Ascending aorta (tissue), 2 donors: ENCODE results near the gene RSF1. TPM values are rescaled to one million over a fixed set of nuclear protein-coding genes. Genes with fewer than 3 reads are reported as not detected.
A peak's percentile ranks its signal among the peaks of the same experiment; 100 is the strongest.
"Not testable (repeated sequence)": the region's sequence is repeated elsewhere in the genome, so short reads cannot be mapped to it uniquely, and the experiment has no call there.

ENCODE experiments used
- DNase-seq, 2 donors: peaks; one replicate each; pipeline ENCODE4 v3.0.0-alpha.2; 2019; ENCODE audit warnings: low spot score in 2 of 2
- H3K27ac ChIP-seq, 2 donors: fragments of 200-600 bp; sonication (generic); one replicate each; pipeline ENCODE4 v1.5.1; 2016 to 2017; ENCODE audit warnings: mild to moderate bottlenecking in 1 of 2
- H3K27me3 ChIP-seq: fragments of 200-600 bp; sonication (generic); one replicate; pipeline ENCODE4 v1.5.1; 2017
- H3K36me3 ChIP-seq, 2 donors: fragments of 200-600 bp; sonication (generic); one replicate each; pipeline ENCODE4 v1.5.1; 2016
- H3K4me1 ChIP-seq, 2 donors: fragments of 200-600 bp; sonication (generic); one replicate each; pipeline ENCODE4 v1.5.1; 2016 to 2017; ENCODE audit warnings: mild to moderate bottlenecking in 1 of 2
- H3K4me3 ChIP-seq, 2 donors: fragments of 200-600 bp; sonication (generic); one replicate each; pipeline ENCODE4 v1.5.1; 2016 to 2017; ENCODE audit warnings: mild to moderate bottlenecking in 1 of 2
- H3K9me3 ChIP-seq, 2 donors: fragments of 200-600 bp; sonication (generic); one replicate each; pipeline ENCODE4 v1.5.1; 2016
- intact Hi-C: fragments of 100-400 bp; cut with DNase I; formaldehyde crosslinking; loops from one replicate; pipeline ENCODE4 v1.15.1; 2023
- total RNA-seq: library from RNA; depleted of rRNA; stranded (reverse); fragments of >200 nt; gene quantifications from one replicate; pipeline ENCODE4 v1.1.0, GENCODE V29; 2016
- TF ChIP-seq, protein P1 (sequence below), 3 experiments: fragments of 200-600 bp in 2 of 3; fragments of 450-650 bp in 1 of 3; sonication (generic) in 2 of 3; IDR thresholded peaks; one replicate each; pipeline ENCODE4 v1.5.1; 2016 to 2019; ENCODE audit warnings: antibody characterized with exemption in 3 of 3, mild to moderate bottlenecking in 1 of 3, moderate library complexity in 1 of 3

RSF1 gene
- 17.8 TPM for total RNA-seq

DNA sequence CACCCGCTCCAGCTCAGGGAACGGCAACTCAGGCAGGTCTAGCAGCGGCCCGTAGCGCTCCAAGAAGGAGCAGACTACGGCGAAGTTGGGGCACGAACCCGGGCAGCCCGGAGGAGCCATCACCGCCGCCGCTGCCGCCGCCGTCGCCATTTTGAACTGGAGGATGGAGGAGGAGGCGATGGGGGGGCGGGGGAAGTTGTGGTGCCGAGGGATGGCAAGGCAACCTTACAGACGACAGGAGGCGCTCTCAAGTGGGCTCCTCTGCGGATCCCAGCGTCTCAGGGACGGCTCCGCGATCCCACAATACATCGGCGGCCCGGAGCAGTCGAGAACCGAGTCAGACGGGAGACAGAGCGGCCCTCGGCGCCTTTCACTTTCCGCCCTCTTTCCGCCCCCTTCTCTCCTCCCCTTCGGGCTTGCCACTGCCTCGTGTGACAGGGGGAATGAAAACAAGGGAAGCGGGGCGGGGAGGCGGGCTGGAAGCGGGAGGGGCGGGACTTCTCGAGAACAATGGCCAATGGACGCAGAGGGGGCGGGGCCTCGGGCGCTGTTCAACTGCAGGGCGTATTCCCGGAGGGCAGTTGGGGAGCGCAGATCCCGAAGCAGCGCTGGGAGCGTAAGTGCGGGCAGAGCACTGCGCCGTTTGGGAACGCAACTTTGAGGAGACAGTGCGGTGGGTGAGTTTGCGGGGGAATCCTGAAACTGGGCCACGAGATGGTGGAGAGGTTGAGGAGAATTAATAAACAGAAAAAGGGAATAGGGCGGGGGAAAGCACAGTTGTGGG lies at the start of gene RSF1, which contains the start of gene AAMDC:
Gene RSF1, minus strand, starts transcription at position 158 of the 784 bp plus-strand sequence. Its CDS starts 8 bp downstream, at position 150.
Gene AAMDC, plus strand, starts transcription at position 580 of the 784 bp plus-strand sequence. CDS start 21,353 bp downstream, outside the sequence.
- Histone ChIP-seq H3K4me1 (peaks cover 0 to 33% of the 10 kb centered on the region in 2 donors), H3K4me3 (peak within 1 kb of the TSS; percentile 77 to 84), H3K27ac (peak within 1 kb of the TSS; percentile 91 to 97), H3K36me3 (no peaks in the 10 kb centered on the region), H3K9me3 (no peaks in the 10 kb centered on the region), H3K27me3 (no peaks in the 10 kb centered on the region)
- intact Hi-C loops: loop anchor here (1.0 to 10.0 kb wide), 7 partner anchors 174 to 756 kb away; partner anchors contain the start of genes CAPN5, CLNS1A, INTS4 and KCTD21
- DNase-seq: peak; percentile 94 to 99
- TF ChIP-seq, protein P1, sequence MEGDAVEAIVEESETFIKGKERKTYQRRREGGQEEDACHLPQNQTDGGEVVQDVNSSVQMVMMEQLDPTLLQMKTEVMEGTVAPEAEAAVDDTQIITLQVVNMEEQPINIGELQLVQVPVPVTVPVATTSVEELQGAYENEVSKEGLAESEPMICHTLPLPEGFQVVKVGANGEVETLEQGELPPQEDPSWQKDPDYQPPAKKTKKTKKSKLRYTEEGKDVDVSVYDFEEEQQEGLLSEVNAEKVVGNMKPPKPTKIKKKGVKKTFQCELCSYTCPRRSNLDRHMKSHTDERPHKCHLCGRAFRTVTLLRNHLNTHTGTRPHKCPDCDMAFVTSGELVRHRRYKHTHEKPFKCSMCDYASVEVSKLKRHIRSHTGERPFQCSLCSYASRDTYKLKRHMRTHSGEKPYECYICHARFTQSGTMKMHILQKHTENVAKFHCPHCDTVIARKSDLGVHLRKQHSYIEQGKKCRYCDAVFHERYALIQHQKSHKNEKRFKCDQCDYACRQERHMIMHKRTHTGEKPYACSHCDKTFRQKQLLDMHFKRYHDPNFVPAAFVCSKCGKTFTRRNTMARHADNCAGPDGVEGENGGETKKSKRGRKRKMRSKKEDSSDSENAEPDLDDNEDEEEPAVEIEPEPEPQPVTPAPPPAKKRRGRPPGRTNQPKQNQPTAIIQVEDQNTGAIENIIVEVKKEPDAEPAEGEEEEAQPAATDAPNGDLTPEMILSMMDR (IDR thresholded peaks at IDR 0.05): peak; percentile 44 to 74 (median 68)

- H3K4me1 ChIP-seq: no peaks in the 10 kb centered on the region
- TF ChIP-seq, protein P1 (IDR thresholded peaks at IDR 0.05): no peak
- no peak for DNase-seq
- intact Hi-C loops: no loop called here
- no peak overlapping the region for H3K27ac ChIP-seq
- peaks cover 28 to 40% of the 10 kb centered on the region in 2 donors for H3K36me3 ChIP-seq
- H3K4me3 ChIP-seq: no peak overlapping the region
- no peaks in the 10 kb centered on the region for H3K9me3 ChIP-seq
- H3K27me3 ChIP-seq: no peaks in the 10 kb centered on the region
These were observed 48.2 kb upstream of the RSF1 start for GRCh38 chr11:77868744-77869143.

DNA sequence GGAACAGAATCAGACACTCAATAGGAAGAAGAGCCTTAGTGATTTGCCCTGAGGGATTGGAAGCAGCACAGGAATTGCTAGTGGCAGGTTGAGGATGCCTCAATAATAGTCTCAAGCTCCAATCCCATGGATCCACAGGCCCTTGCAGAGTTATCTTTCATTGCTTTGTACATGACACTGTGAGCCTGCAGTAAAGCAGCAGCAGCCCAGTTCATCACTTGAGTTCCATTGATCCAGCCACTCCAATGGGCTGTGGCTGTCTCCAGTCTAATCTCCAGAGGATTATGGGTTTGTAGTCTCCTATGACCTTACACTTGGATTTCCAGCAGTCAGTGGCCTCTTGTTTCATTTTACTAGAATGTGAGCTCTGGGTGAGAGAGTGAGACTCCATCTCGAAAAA lies 45.8 kb upstream of the RSF1 start:
- H3K9me3 ChIP-seq: no peaks in the 10 kb centered on the region
- H3K4me1 ChIP-seq: no peaks in the 10 kb centered on the region
- intact Hi-C loops: no loop called here
- no peaks in the 10 kb centered on the region for H3K27me3 ChIP-seq
- TF ChIP-seq, protein P1 (IDR thresholded peaks at IDR 0.05): no peak
- no peak overlapping the region for H3K4me3 ChIP-seq
- no peak for DNase-seq
- H3K36me3 ChIP-seq: peaks cover 18 to 38% of the 10 kb centered on the region in 2 donors
- H3K27ac ChIP-seq: no peak overlapping the region

DNA sequence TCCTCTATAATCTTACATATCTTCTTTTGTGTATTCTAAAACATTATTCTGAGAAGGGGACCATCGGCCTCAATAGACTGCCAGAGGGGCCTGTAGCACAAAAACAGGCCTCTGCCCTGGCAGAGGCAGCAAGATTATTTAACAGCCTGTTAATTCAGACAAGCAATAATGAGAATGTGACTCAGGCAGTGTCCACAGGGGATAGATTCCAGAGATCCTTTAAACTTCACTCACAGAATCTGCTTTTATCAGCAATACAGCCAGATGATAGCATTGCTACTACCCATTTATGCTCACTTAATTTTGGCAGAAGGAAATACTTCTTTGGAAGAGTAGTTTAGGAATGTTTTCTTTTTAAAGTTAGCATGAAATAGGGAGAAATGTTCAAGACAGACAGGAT lies 45.3 kb upstream of the RSF1 start:
- Histone ChIP-seq H3K27me3 (no peaks in the 10 kb centered on the region), H3K4me1 (no peaks in the 10 kb centered on the region), H3K9me3 (no peaks in the 10 kb centered on the region), H3K4me3 (no peak overlapping the region), H3K27ac (no peak overlapping the region), H3K36me3 (peaks cover 17 to 35% of the 10 kb centered on the region in 2 donors)
- no peak for DNase-seq
- TF ChIP-seq, protein P1 (IDR thresholded peaks at IDR 0.05): no peak
- intact Hi-C loops: no loop called here

DNA sequence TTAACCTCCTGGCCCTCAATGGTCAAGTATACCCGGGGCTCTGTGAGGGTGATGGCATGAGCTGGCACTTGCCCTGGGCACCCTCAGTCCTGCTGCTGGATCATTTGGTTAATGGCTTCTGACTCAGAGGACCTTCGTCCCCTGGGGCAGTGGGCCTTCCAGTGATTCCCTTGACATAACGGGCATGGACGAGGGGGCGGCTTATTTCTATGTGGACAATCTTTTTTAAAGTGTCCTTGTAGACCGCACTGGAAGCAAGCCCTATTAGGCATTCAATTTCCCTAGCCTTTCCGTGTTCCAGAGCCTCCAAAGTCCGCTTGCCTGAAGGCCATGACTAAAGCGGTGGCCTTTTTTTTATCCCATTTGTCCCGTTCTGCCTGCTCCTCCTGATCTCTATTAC lies 40.9 kb upstream of the RSF1 start:
- H3K9me3 ChIP-seq, H3K4me3 ChIP-seq, H3K27me3 ChIP-seq, DNase-seq, intact Hi-C loops, H3K4me1 ChIP-seq, H3K27ac ChIP-seq: not testable (repeated sequence)
- peaks cover 11 to 51% of the 10 kb centered on the region in 2 donors for H3K36me3 ChIP-seq

GRCh38 chr11:77857906-77858457 lies 37.5 kb upstream of the RSF1 start:
- H3K4me1 ChIP-seq, H3K27ac ChIP-seq, H3K4me3 ChIP-seq, H3K27me3 ChIP-seq, DNase-seq, intact Hi-C loops, H3K9me3 ChIP-seq: not testable (repeated sequence)
- peaks cover 16 to 65% of the 10 kb centered on the region in 2 donors for H3K36me3 ChIP-seq
